Duodenal mucosa (tissue), 2 donors: ENCODE data around the gene ATAD3A.
A peak's percentile ranks its signal among the peaks of the same experiment; 100 is the strongest.
"Not testable (repeated sequence)": the region's sequence is repeated elsewhere in the genome, so short reads cannot be mapped to it uniquely, and the experiment has no call there.

Experiments
- H3K27ac ChIP-seq: one replicate; pipeline ENCODE4 v1.7.0; 2013; ENCODE audit warnings: low read depth, low read length
- H3K27me3 ChIP-seq, 2 donors: one replicate each; pipeline ENCODE4 v1.7.0; 2013; ENCODE audit warnings: low read length in 2 of 2, control low read depth in 1 of 2; ENCODE audit not compliant: insufficient read depth in 2 of 2, control insufficient read depth in 1 of 2
- H3K36me3 ChIP-seq, 2 donors: one replicate each; pipeline ENCODE4 v1.7.0; 2013; ENCODE audit warnings: low read length in 2 of 2, control low read depth in 1 of 2; ENCODE audit not compliant: insufficient read depth in 2 of 2, control insufficient read depth in 1 of 2
- H3K4me1 ChIP-seq, 2 donors: one replicate each; pipeline ENCODE4 v1.7.0; 2013; ENCODE audit warnings: low read length in 2 of 2, control low read depth in 1 of 2; ENCODE audit not compliant: insufficient read depth in 2 of 2, control insufficient read depth in 1 of 2
- H3K4me3 ChIP-seq, 2 donors: one replicate each; pipeline ENCODE4 v1.7.0; 2013; ENCODE audit warnings: low read length in 2 of 2, low read depth in 1 of 2
- H3K9ac ChIP-seq, 2 donors: one replicate each; pipeline ENCODE4 v1.7.0; 2013; ENCODE audit warnings: low read length in 2 of 2, low read depth in 1 of 2
- H3K9me3 ChIP-seq, 2 donors: one replicate each; pipeline ENCODE4 v1.7.0; 2013; ENCODE audit warnings: low read length in 2 of 2, control low read depth in 1 of 2; ENCODE audit not compliant: control insufficient read depth in 1 of 2

ATAD3A gene

GRCh38 chr1:1511533-1512285 lies at the start of gene ATAD3A:
Gene ATAD3A, plus strand, starts transcription at chr1:1512162. Its CDS starts 107 bp downstream, at chr1:1512269.
- H3K9me3 ChIP-seq: no peaks in the 10 kb centered on the region
- H3K36me3 ChIP-seq: peaks cover 0 to 2% of the 10 kb centered on the region in 2 donors
- peak within 1 kb of the TSS; percentile 89 for H3K27ac ChIP-seq
- H3K9ac ChIP-seq: peak within 1 kb of the TSS; percentile 80 to 89
- H3K4me1 ChIP-seq: peaks cover 4 to 6% of the 10 kb centered on the region in 2 donors
- H3K4me3 ChIP-seq: peak within 1 kb of the TSS; percentile 78 to 86
- no peaks in the 10 kb centered on the region for H3K27me3 ChIP-seq

- no peaks in the 10 kb centered on the region for H3K4me1 ChIP-seq
- H3K4me3 ChIP-seq: peak overlapping the region in 1 of 2 donors; percentile 45
- H3K27ac ChIP-seq: no peak overlapping the region
Measured at GRCh38 chr1:1462318-1462966, 49.5 kb upstream of the ATAD3A start.

GRCh38 chr1:1463312-1463711 lies 48.6 kb upstream of the ATAD3A start:
- H3K9me3 ChIP-seq: no peaks in the 10 kb centered on the region
- no peaks in the 10 kb centered on the region for H3K36me3 ChIP-seq
- H3K9ac ChIP-seq: no peak overlapping the region
- no peaks in the 10 kb centered on the region for H3K4me1 ChIP-seq
- no peak overlapping the region for H3K4me3 ChIP-seq
- H3K27me3 ChIP-seq: no peaks in the 10 kb centered on the region
- no peak overlapping the region for H3K27ac ChIP-seq

More at GRCh38 chr1:1462318-1462966, 49.5 kb upstream of the ATAD3A start:
- Histone ChIP-seq H3K9ac (no peak overlapping the region), H3K9me3 (no peaks in the 10 kb centered on the region), H3K36me3 (no peaks in the 10 kb centered on the region), H3K27me3 (no peaks in the 10 kb centered on the region)

DNA sequence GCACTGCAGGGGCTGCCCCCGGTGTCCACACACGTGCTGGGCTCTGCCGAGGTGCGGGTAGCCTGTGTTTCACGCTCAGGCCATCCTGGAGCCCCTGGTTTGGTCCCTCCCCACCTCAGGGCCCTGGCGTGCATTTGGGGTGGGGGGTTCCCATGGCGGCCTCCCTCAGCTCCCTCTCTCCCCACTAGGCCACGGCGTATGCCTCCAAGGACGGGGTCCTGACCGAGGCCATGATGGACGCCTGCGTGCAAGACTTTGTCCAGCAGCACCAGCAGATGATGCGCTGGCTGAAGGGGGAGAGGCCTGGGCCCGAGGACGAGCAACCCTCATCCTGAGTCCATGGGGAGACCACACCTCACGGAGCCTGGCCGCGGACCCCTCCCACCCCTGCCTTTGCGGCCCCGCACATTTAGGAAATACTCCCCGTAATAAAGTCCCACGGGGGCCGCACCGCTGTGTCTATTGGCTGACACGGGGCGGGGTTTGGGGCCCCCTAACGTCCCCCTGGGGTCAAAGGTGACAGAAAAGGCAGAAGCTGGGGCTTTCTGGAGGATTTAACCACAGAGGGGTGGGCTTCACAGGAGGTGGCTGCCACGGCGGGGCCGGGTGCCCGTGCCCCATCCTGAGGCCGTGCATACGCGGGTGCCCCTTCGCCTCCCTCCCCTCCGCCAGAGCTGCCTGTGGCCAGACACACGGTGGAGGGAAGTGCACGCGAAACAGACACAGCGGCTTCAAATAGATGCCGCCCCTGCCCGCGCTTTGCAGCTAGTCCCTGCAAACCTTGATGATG lies 43.6 kb upstream of the ATAD3A start:
- H3K9me3 ChIP-seq, H3K4me3 ChIP-seq, H3K27ac ChIP-seq, H3K27me3 ChIP-seq, H3K36me3 ChIP-seq, H3K9ac ChIP-seq: not testable (repeated sequence)
- H3K4me1 ChIP-seq: peaks cover 7 to 16% of the 10 kb centered on the region in 2 donors

DNA sequence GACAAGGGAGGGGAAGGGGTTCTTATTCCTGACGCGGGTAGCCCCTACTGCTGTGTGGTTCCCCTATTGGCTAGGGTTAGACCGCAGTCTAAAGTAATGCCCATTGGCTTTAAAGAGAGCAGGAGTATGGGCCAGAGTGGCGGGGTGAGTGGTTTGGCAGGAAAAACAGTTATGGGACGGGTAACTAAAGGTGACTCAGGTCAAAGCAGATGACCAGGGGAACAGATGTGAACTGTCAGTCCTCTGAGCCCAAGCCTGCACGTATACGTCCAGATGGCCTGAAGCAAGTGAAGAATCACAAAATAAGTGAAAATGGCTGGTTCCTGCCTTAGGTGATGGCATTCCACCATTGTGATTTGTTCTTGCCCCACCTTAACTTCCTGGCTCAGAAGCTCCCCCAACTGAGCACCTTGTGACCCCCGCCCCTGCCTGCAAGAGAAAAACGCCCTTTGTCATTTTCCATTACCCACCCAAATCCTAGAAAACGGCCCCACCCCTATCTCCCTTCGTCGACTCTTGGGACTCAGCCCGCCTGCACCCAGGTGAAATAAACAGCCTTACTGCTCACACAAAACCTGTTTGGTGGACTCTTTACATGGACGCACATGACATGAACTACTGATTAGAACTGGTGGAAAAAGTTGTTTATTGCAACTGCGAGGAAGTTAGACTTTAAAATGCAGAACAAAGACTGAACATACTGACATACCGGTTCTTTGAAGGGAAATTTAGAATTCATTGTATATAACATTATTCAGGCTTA lies 41.2 kb upstream of the ATAD3A start:
- Histone ChIP-seq H3K4me3 (peak overlapping the region; percentile 86 to 87), H3K4me1 (peaks cover 7 to 22% of the 10 kb centered on the region in 2 donors), H3K27me3 (no peaks in the 10 kb centered on the region), H3K9me3 (no peaks in the 10 kb centered on the region), H3K36me3 (no peaks in the 10 kb centered on the region), H3K9ac (peak overlapping the region; percentile 77 to 78), H3K27ac (peak overlapping the region; percentile 62)

DNA sequence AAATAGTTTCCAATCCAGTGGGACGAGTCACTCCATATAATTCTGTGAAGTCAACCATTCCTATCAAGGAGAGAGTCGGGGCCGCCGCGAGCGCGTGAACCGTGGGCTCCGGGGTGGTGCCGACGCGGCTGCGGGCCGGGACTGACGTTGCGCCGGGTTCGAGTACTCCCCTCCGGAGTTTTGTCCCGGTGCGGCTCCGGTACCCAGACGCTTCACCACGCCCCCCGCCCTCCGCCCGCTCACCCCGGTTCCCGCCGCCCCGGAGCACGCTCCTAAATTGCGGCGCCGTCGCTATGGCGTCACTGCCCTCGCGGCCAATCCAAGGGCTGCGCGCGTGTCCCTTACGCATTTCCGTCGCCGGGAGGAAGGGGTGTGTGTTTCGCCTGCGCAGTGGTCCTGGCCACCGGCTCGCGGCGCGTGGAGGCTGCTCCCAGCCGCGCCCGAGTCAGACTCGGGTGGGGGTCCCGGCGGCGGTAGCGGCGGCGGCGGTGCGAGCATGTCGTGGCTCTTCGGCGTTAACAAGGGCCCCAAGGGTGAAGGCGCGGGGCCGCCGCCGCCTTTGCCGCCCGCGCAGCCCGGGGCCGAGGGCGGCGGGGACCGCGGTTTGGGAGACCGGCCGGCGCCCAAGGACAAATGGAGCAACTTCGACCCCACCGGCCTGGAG lies 40.4 kb upstream of the ATAD3A start, which contains the start of gene ATAD3B:
Gene ATAD3B (plus strand): TSS at position 377 of the 664 bp plus-strand sequence. CDS start 120 bp downstream, at position 497.
- Histone ChIP-seq H3K27ac (peak within 1 kb of the TSS; percentile 62), H3K4me3 (peak within 1 kb of the TSS; percentile 86 to 87), H3K4me1 (peaks cover 7 to 22% of the 10 kb centered on the region in 2 donors), H3K27me3 (no peaks in the 10 kb centered on the region), H3K9ac (peak within 1 kb of the TSS; percentile 77 to 78), H3K36me3 (no peaks in the 10 kb centered on the region), H3K9me3 (no peaks in the 10 kb centered on the region)

GRCh38 chr1:1472053-1472876 lies 39.7 kb upstream of the ATAD3A start:
- peak overlapping the region; percentile 43 to 54 for H3K9ac ChIP-seq

DNA sequence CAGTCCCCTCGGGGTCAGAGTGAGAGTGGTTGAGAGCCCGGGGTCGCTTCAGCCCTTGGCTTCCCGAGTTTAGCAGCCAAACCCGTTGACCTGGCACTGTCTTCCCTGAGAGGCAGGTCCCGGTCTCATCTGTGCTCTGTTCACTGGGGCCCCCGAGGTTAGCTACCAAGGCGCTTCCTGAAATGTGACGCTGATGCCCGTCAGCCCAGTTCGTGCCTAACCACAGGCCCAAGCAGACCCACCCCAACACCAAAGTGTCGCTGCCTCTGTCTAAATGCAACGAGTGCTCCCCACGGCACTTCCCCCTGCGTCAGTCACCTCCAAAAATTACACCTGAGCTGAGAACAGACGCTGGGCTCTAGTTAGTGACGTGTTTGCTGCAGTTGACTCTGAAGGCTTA lies 36.0 kb upstream of the ATAD3A start:
- Histone ChIP-seq H3K36me3 (peaks cover 7 to 29% of the 10 kb centered on the region in 2 donors), H3K4me1 (peaks cover 1 to 15% of the 10 kb centered on the region in 2 donors)
- H3K27ac ChIP-seq, H3K4me3 ChIP-seq, H3K9ac ChIP-seq, H3K27me3 ChIP-seq, H3K9me3 ChIP-seq: not testable (repeated sequence)

More at GRCh38 chr1:1472053-1472876, 39.7 kb upstream of the ATAD3A start:
- not testable (repeated sequence) for H3K9me3 ChIP-seq, H3K36me3 ChIP-seq, H3K27ac ChIP-seq, H3K27me3 ChIP-seq
- Histone ChIP-seq H3K4me1 (peaks cover 7 to 22% of the 10 kb centered on the region in 2 donors), H3K4me3 (peak overlapping the region; percentile 75 to 76)
